GM18507 (cell line): ENCODE data around the gene AQP12B.

Experiments used
- DNase-seq: peaks from one replicate; pipeline ENCODE4 v3.0.0; 2011; ENCODE audit warnings: low read depth; ENCODE audit not compliant: insufficient read length; ENCODE audit errors: extremely low spot score
- FAIRE-seq: peaks from 2 replicates; lab custom pipeline; 2011; peaks lifted over from hg19 to GRCh38; lab: Jason Lieb, UNC

The AQP12B gene

DNA sequence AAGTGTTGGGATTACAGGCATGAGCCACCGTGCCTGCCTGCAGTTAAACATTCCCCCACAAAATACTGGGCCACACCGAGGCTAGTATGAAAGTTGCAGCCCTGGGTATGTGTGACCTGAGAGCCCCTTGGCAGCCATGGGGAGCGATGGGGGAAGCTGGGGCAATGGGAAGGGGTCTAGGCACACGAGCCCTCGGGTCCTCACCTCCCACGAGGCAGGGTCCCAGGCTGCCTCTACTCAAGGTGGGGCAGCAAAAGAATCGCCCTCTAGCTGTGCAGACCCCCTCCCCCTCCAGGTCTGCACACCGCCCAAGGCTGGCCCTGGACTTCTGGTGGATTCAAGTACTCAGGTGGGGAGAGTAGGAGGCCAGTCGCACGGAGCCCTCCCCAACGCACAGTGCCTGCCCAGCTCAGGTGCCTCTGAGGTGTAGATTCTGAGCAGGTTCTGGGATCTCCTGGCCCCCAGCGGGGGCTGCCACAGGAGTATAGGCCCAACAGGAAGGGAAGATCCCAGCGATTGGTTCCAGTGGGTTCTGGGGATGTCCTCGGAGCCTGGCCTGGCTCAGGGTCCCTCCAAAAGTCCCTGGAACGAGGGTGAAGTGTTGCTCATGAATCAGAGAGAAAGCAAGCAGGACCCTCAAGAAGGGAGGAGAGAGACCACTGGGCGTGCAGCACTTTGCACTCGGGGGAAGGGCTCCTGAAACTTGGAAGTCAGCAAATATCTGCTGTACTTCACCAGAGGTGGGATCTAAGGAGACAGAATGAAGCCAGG, 54.8 kb downstream of the AQP12B start:
- DNase-seq (no peak), FAIRE-seq (no peak)

DNA sequence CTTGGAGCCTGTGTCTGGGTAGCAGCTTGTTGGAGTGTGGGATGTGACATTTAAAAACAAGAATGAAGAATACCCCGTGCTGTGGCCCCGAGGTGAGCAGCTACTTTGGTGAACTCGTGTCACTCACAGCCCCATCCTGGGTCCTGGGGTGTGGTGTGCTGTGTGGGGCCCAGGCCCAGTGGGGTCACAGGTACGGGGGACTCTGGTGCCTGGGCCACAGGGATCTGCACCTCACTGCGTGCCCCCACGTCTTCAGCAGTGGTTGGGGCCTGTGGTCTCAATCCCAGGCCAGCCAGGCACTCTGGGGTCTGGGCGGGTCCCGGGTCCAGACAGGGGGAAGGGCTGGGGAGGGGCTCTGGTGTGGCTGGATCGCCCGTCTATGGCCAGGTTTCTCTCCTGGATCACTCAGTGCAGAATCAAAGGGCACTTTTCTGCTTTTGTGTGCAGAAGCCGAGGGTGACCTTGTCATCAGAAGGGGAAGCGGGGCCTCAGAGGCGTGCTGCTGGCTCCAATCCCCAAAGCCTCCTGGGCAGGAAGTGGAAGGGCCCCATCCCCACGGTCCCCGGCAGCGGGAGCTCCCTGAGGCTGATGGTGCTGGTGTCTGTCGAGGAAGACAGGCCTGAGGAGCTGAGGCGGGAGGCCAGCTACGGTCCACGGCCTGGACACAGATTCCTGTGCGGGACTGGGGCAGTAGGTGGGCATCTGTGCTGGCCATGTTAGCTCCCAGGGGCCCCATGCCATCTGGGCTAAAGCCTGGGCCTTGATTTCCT, 56.0 kb downstream of the AQP12B start:
- FAIRE-seq (no peak), DNase-seq (no peak)
